Erythroblast (primary cell): ENCODE data around the gene NEK11.

ENCODE experiments used
- DNase-seq, 2 experiments: peaks; one replicate each; lab custom pipeline; 2025; lab: John Stamatoyannopoulos, UW
- GATA1 ChIP-seq: IDR thresholded peaks from 2 replicates; pipeline ENCODE4 v1.6.1; 2011; ENCODE audit warnings: low read depth, mild to moderate bottlenecking, control low read depth, low read length, moderate library complexity
- POLR2A ChIP-seq: IDR thresholded peaks from 2 replicates; pipeline ENCODE4 v1.6.1; 2011; ENCODE audit warnings: mild to moderate bottlenecking, low read length

NEK11 gene

GRCh38 chr3:131140891-131141290, 114.2 kb downstream of the NEK11 start:
- TF ChIP-seq POLR2A = no peak
- no peak for TF ChIP-seq GATA1
- no peak for DNase-seq

GRCh38 chr3:131141770-131142169, 115.1 kb downstream of the NEK11 start:
- TF ChIP-seq GATA1 (no peak), POLR2A (no peak)
- DNase-seq = no peak

GRCh38 chr3:131142580-131142979, 115.9 kb downstream of the NEK11 start:
- DNase-seq = no peak
- TF ChIP-seq POLR2A (no peak), GATA1 (no peak)

GRCh38 chr3:131143802-131144201, 117.1 kb downstream of the NEK11 start:
- no peak for TF ChIP-seq GATA1
- no peak for TF ChIP-seq POLR2A
- DNase-seq = no peak

- no peak for DNase-seq
- TF ChIP-seq GATA1 (no peak), POLR2A (no peak)
These were observed 120.9 kb downstream of the NEK11 start for GRCh38 chr3:131147534-131147933.

GRCh38 chr3:131158434-131158833, 131.8 kb downstream of the NEK11 start:
- no peak for TF ChIP-seq POLR2A
- no peak for TF ChIP-seq GATA1
- DNase-seq = no peak

- no peak for TF ChIP-seq POLR2A
- TF ChIP-seq GATA1 = no peak
- no peak for DNase-seq
These were observed 135.8 kb downstream of the NEK11 start for GRCh38 chr3:131162516-131162915.

- TF ChIP-seq GATA1 (no peak), POLR2A (no peak)
- DNase-seq = no peak
These were observed 141.2 kb downstream of the NEK11 start for GRCh38 chr3:131167867-131168266.

GRCh38 chr3:131169331-131169730, 142.7 kb downstream of the NEK11 start:
- DNase-seq = no peak
- no peak for TF ChIP-seq POLR2A
- TF ChIP-seq GATA1 = no peak

- no peak for DNase-seq
- TF ChIP-seq POLR2A (no peak), GATA1 (no peak)
These were observed 146.0 kb downstream of the NEK11 start for GRCh38 chr3:131172502-131173200.

GRCh38 chr3:131174752-131175151, 148.1 kb downstream of the NEK11 start:
- no peak for DNase-seq

GRCh38 chr3:131178710-131179375, 152.2 kb downstream of the NEK11 start:
- TF ChIP-seq GATA1 = no peak
- no peak for TF ChIP-seq POLR2A
- DNase-seq = no peak

More at GRCh38 chr3:131174752-131175151, 148.1 kb downstream of the NEK11 start:
- no peak for TF ChIP-seq POLR2A
- no peak for TF ChIP-seq GATA1

- TF ChIP-seq POLR2A (no peak), GATA1 (no peak)
- DNase-seq = no peak
These were observed 166.0 kb downstream of the NEK11 start for GRCh38 chr3:131192701-131193100.

- TF ChIP-seq GATA1 = no peak
- no peak for TF ChIP-seq POLR2A
- no peak for DNase-seq
These were observed 167.1 kb downstream of the NEK11 start for GRCh38 chr3:131193641-131194238.

- TF ChIP-seq GATA1 (no peak), POLR2A (no peak)
These were observed 168.1 kb downstream of the NEK11 start for GRCh38 chr3:131194816-131195215.

More at GRCh38 chr3:131194816-131195215, 168.1 kb downstream of the NEK11 start:
- DNase-seq = no peak
